SK-N-MC (cell line): ENCODE results near the gene LRWD1.

Source experiments
- DNase-seq: peaks from one replicate; pipeline ENCODE4 v3.0.0-alpha.2; 2011; ENCODE audit warnings: low read depth, low spot score
- H3K27ac ChIP-seq: fragments of 200-600 bp; sonication (generic); 2 replicates; pipeline ENCODE4 v1.5.1; 2016; ENCODE audit warnings: mixed run types
- H3K36me3 ChIP-seq: fragments of 200-600 bp; sonication (generic); 2 replicates; pipeline ENCODE4 v1.6.1; 2017; ENCODE audit warnings: antibody characterized with exemption, low read length, mixed read lengths; ENCODE audit not compliant: insufficient read depth
- H3K4me3 ChIP-seq: fragments of 200-600 bp; sonication (generic); 2 replicates; pipeline ENCODE4 v1.5.1; 2016
- H3K9ac ChIP-seq: fragments of 200-600 bp; sonication (generic); 2 replicates; pipeline ENCODE4 v1.8.0; 2017; ENCODE audit warnings: mixed run types, mixed read lengths; ENCODE audit not compliant: insufficient read length
- H3K9me3 ChIP-seq: fragments of 200-600 bp; sonication (generic); 2 replicates; pipeline ENCODE4 v1.6.1; 2017; ENCODE audit warnings: low read depth, mild to moderate bottlenecking, antibody characterized with exemption, low read length, moderate library complexity, mixed read lengths
- EZH2 ChIP-seq: fragments of 200-600 bp; sonication (generic); IDR thresholded peaks from one replicate; pipeline ENCODE4 v1.6.1; 2017; ENCODE audit warnings: antibody characterized with exemption
- FOXP2 ChIP-seq: optimal IDR thresholded peaks from 2 replicates; pipeline ENCODE3; 2011; ENCODE audit warnings: mild to moderate bottlenecking, moderate library complexity; ENCODE audit not compliant: insufficient read depth; ENCODE audit errors: extremely low read length, control extremely low read depth
- POLR2AphosphoS5 ChIP-seq: IDR thresholded peaks from 2 replicates; pipeline ENCODE4 v1.6.1; 2012; ENCODE audit warnings: mild to moderate bottlenecking, low read depth, low read length, borderline replicate concordance

Gene LRWD1

GRCh38 chr7:102425639-102426267 lies 39.0 kb upstream of the LRWD1 start:
- Histone ChIP-seq H3K9ac (no peak overlapping the region), H3K9me3 (no peaks in the 10 kb centered on the region), H3K27ac (no peak overlapping the region), H3K4me3 (no peak overlapping the region), H3K36me3 (peaks cover 30% of the 10 kb centered on the region; the same call in 1 of the 2 replicates)
- no peak for DNase-seq
- TF ChIP-seq EZH2: no peak
- TF ChIP-seq POLR2AphosphoS5: no peak
- no peak for TF ChIP-seq FOXP2

DNA sequence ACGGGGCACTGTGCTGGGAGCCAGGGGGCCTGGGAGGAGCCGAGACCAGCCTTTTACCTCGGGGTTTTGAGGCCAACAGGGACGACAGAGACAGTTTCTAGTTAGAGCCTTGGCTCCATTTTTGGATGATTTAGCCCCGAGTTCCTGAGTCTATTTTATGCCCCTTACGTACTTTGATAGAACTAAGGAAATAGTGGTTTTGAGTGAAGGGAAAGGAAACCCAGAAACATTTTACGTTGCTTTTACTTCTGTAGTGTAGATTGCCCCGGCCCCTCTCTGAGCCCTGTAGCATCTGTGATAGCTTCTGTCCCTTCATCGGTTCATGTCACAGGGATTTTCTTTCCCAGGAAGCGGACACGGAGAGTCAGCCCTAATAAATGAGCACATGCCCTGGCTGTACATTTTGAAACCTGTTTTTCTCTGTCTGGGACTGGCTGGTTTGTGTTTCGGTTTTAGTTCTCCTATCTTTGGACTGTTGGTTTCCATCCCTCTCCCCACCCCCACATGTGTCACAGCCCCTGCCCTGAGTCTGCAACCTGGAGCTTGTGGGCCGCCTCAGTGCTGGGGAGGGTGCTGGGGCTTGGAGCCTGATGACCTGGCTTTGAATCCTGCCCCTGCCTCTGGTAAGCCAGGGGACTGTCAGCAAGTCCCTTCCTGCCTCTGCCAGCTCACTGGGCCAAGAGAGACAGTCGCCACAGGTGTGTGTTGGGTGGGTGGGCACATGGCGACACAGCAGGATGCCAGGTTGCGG lies 38.3 kb upstream of the LRWD1 start:
- Histone ChIP-seq H3K9ac (no peak overlapping the region), H3K27ac (no peak overlapping the region), H3K9me3 (no peaks in the 10 kb centered on the region), H3K36me3 (peaks cover 27% of the 10 kb centered on the region; the same call in 1 of the 2 replicates), H3K4me3 (no peak overlapping the region)
- DNase-seq: no peak
- TF ChIP-seq FOXP2 (no peak), EZH2 (no peak)

DNA sequence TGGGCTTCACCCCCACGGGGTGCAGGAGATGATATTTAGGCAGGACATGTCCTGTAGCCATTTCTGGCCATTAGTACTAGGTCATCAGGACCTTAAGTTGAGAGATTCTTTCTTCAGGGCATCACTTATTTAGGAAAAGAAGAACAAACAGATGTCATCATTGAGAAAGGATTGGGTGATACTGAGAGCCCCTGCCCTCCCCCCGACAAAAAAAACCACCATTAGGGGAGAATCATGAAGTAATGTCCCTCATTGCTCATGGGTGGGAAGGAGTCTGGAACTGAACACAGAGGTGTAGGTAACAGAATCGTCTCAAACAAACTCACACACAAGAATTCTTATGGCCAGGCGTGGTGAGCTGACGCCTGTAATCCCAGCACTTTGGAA lies 37.8 kb upstream of the LRWD1 start:
- Histone ChIP-seq H3K4me3 (no peak overlapping the region), H3K36me3 (peaks cover 27% of the 10 kb centered on the region; the same call in 1 of the 2 replicates), H3K9me3 (no peaks in the 10 kb centered on the region), H3K9ac (no peak overlapping the region), H3K27ac (no peak overlapping the region)
- TF ChIP-seq POLR2AphosphoS5 (no peak), EZH2 (no peak), FOXP2 (no peak)
- no peak for DNase-seq

- Histone ChIP-seq H3K4me3 (no peak overlapping the region), H3K36me3 (peaks cover 21% of the 10 kb centered on the region; the same call in 1 of the 2 replicates), H3K27ac (0 out of 2 replicates have a peak overlapping the region, but pooled peaks have one; percentile 13), H3K9ac (no peak overlapping the region), H3K9me3 (no peaks in the 10 kb centered on the region)
- no peak for DNase-seq
- TF ChIP-seq EZH2: no peak
- no peak for TF ChIP-seq POLR2AphosphoS5
- TF ChIP-seq FOXP2: no peak
These were observed 35.5 kb upstream of the LRWD1 start for GRCh38 chr7:102429141-102429899.

DNA sequence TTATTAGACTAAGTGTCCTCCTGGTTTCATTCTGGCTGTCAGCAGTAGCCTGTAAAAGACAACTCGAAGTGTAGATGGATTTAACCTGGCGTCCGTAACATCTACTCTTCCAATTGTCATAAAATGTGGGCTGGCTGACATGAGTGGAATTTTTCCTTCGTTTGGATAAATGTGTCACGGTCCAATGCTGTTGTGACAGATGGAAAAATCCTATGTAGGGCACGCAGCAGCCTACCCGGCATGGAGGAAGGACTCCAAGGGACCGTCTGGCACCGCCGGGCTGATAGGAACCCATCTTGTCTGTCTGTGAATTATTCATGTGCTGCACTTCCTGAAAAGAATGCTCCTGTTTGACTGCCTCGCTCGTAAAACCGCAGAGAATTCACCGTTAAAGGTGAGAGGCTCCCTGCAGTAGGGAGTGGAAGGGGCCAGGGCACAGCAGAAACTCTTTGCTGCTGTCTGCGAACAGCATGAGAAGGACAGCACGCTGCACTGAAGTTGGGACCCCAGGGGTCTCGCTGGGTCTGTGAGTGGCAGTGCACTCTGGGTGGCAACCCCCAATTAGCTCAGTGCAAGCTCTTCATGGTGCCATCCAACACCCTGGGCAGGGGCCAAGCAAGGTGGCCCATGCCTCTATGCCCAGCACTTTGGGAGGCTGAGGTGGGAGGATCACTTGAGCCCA lies 33.0 kb upstream of the LRWD1 start:
- no peak for DNase-seq
- TF ChIP-seq POLR2AphosphoS5 (no peak), EZH2 (no peak), FOXP2 (no peak)
- no peaks in the 10 kb centered on the region for H3K9me3 ChIP-seq
- peak overlapping the region; percentile 34 for H3K9ac ChIP-seq
- peak overlapping the region; percentile 70 for H3K4me3 ChIP-seq
- peak overlapping the region; percentile 91 for H3K27ac ChIP-seq
- H3K36me3 ChIP-seq: peaks cover 4% of the 10 kb centered on the region; the same call in 1 of the 2 replicates

DNA sequence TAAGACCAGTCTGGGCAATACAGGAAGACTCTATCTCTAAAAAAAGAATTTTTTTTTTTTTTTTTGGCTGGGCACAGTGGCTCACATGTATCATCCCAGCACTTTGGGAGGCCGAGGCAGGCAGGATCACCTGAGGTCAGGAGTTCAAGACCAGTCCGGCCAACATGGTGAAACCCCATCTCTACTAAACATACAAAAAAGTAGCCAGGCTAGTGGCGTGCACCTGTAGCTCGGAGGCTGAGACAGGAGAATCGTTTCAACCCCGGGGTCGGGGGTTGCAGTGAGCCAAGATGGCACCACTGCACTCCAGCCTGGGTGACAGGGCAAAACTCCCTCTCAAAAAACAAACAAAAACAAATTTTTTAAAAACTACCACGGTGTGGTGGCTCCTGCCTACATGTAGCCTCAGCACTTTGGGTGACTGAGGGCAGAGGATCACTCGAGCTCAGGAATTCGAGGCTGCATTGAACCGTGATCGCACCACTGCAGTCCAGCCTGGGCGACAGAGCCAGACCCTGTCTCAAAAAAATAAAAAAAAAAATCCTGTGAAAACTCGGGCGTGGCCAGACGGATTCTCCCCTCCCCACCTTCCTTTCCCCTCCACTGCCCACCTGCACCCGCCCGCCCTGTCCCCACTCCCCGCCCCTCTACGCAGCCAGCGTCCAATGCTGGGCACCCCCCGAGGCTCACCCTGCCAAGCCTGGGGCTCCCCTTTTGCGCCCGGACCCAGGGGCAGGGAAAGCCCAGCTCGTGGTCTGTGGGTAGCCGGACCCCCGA lies 32.2 kb upstream of the LRWD1 start:
- no peak for DNase-seq
- peak overlapping the region; percentile 75 for H3K4me3 ChIP-seq
- TF ChIP-seq EZH2 (no peak), FOXP2 (no peak), POLR2AphosphoS5 (no peak; the same call in 1 of the 2 replicates)
- H3K9ac ChIP-seq: peak overlapping the region; percentile 64
- no peaks in the 10 kb centered on the region for H3K9me3 ChIP-seq
- H3K27ac ChIP-seq: peak overlapping the region; percentile 91
- no peaks in the 10 kb centered on the region for H3K36me3 ChIP-seq

GRCh38 chr7:102433219-102434038 lies 31.4 kb upstream of the LRWD1 start, which contains the start of gene ORAI2:
Gene ORAI2 (plus strand): TSS chr7:102433575. CDS start chr7:102438957, 5,382 bp downstream.
- TF ChIP-seq FOXP2 (no peak), EZH2 (no peak), POLR2AphosphoS5 (no peak)
- Histone ChIP-seq H3K4me3 (peak within 1 kb of the TSS; percentile 75), H3K27ac (peak within 1 kb of the TSS; percentile 91), H3K9ac (peak within 1 kb of the TSS; percentile 71), H3K9me3 (no peaks in the 10 kb centered on the region), H3K36me3 (no peaks in the 10 kb centered on the region)
- DNase-seq: no peak
